ENCODE measurements around the gene MFSD11.

The MFSD11 gene

GRCh38 chr17:76732734-76733617, 4.9 kb upstream of the MFSD11 start:
- no peak for TF ChIP-seq CTCF (IDR thresholded peaks at IDR 0.05)
- peaks cover 37 to 51% of the 10 kb centered on the region in 2 experiments for H3K4me1 ChIP-seq (ENCODE audit: control insufficient read depth in 1 of 2, insufficient read depth in 1 of 2, low read depth in 1 of 2, low read length in 1 of 2)
- H3K36me3 ChIP-seq: peaks cover 44% of the 10 kb centered on the region
- H3K9me3 ChIP-seq: no peaks in the 10 kb centered on the region
- H3K27ac ChIP-seq: peak overlapping the region; percentile 96
- H3K27me3 ChIP-seq: no peaks in the 10 kb centered on the region
- no peak overlapping the region for H3K4me3 ChIP-seq (ENCODE audit: low read depth in 1 of 2, low read length in 1 of 2)

GRCh38 chr17:76733618-76733957, 4.3 kb upstream of the MFSD11 start:
- peak overlapping the region; percentile 96 for H3K27ac ChIP-seq

GRCh38 chr17:76734080-76734840, 3.7 kb upstream of the MFSD11 start:
- Histone ChIP-seq H3K4me3 (ENCODE audit: low read depth in 1 of 2, low read length in 1 of 2) (peak overlapping the region; percentile 92), H3K4me1 (ENCODE audit: control insufficient read depth in 1 of 2, insufficient read depth in 1 of 2, low read depth in 1 of 2, low read length in 1 of 2) (peaks cover 46 to 60% of the 10 kb centered on the region in 2 experiments), H3K27me3 (no peaks in the 10 kb centered on the region), H3K27ac (peak overlapping the region; percentile 96), H3K36me3 (peaks cover 44% of the 10 kb centered on the region), H3K9me3 (no peaks in the 10 kb centered on the region)
- no peak for TF ChIP-seq CTCF (IDR thresholded peaks at IDR 0.05)

More at GRCh38 chr17:76733618-76733957, 4.3 kb upstream of the MFSD11 start:
- Histone ChIP-seq H3K4me3 (ENCODE audit: low read depth in 1 of 2, low read length in 1 of 2) (no peak overlapping the region), H3K9me3 (no peaks in the 10 kb centered on the region), H3K27me3 (no peaks in the 10 kb centered on the region), H3K36me3 (peaks cover 44% of the 10 kb centered on the region), H3K4me1 (ENCODE audit: control insufficient read depth in 1 of 2, insufficient read depth in 1 of 2, low read depth in 1 of 2, low read length in 1 of 2) (peaks cover 41 to 54% of the 10 kb centered on the region in 2 experiments)
- TF ChIP-seq CTCF (IDR thresholded peaks at IDR 0.05): no peak

GRCh38 chr17:76735006-76735405, 2.9 kb upstream of the MFSD11 start:
- H3K4me3 ChIP-seq (ENCODE audit: low read depth in 1 of 2, low read length in 1 of 2): peak overlapping the region; percentile 92
- TF ChIP-seq CTCF (IDR thresholded peaks at IDR 0.05): no peak
- H3K9me3 ChIP-seq: no peaks in the 10 kb centered on the region
- no peaks in the 10 kb centered on the region for H3K27me3 ChIP-seq
- H3K4me1 ChIP-seq (ENCODE audit: control insufficient read depth in 1 of 2, insufficient read depth in 1 of 2, low read depth in 1 of 2, low read length in 1 of 2): peaks cover 46 to 59% of the 10 kb centered on the region in 2 experiments
- H3K27ac ChIP-seq: peak overlapping the region; percentile 96
- H3K36me3 ChIP-seq: peaks cover 44% of the 10 kb centered on the region

GRCh38 chr17:76735586-76736348, 2.2 kb upstream of the MFSD11 start:
- peak overlapping the region; percentile 92 for H3K4me3 ChIP-seq (ENCODE audit: low read depth in 1 of 2, low read length in 1 of 2)
- H3K9me3 ChIP-seq: no peaks in the 10 kb centered on the region
- H3K27ac ChIP-seq: peak overlapping the region; percentile 96
- peaks cover 44% of the 10 kb centered on the region for H3K36me3 ChIP-seq
- no peaks in the 10 kb centered on the region for H3K27me3 ChIP-seq
- peaks cover 46 to 59% of the 10 kb centered on the region in 2 experiments for H3K4me1 ChIP-seq (ENCODE audit: control insufficient read depth in 1 of 2, insufficient read depth in 1 of 2, low read depth in 1 of 2, low read length in 1 of 2)
- TF ChIP-seq CTCF (IDR thresholded peaks at IDR 0.05): no peak
